ENCODE data around the gene ZCCHC10.

The ZCCHC10 gene

GRCh38 chr5:133062276-133062675 is 35.9 kb upstream of the ZCCHC10 start:
- no peak overlapping the region for H3K4me3 ChIP-seq (ENCODE audit: low read depth, low read length)
- DNase-seq (ENCODE audit: low read depth): no peak
- TF ChIP-seq CTCF (IDR thresholded peaks at IDR 0.05; ENCODE audit: insufficient read depth, low read depth, low read length, missing control alignments): no peak

GRCh38 chr5:133059621-133060020 is 33.3 kb upstream of the ZCCHC10 start:
- no peak overlapping the region for H3K4me3 ChIP-seq (ENCODE audit: low read depth, low read length)
- TF ChIP-seq CTCF (IDR thresholded peaks at IDR 0.05; ENCODE audit: insufficient read depth, low read depth, low read length, missing control alignments): no peak
- DNase-seq (ENCODE audit: low read depth): no peak

- no peak overlapping the region for H3K4me3 ChIP-seq (ENCODE audit: low read depth, low read length)
- no peak for TF ChIP-seq CTCF (IDR thresholded peaks at IDR 0.05; ENCODE audit: insufficient read depth, low read depth, low read length, missing control alignments)
- no peak for DNase-seq (ENCODE audit: low read depth)
Measured at GRCh38 chr5:133056891-133057290, 30.5 kb upstream of the ZCCHC10 start.

- no peak overlapping the region for H3K4me3 ChIP-seq (ENCODE audit: low read depth, low read length)
- DNase-seq (ENCODE audit: low read depth): no peak
- TF ChIP-seq CTCF (IDR thresholded peaks at IDR 0.05; ENCODE audit: insufficient read depth, low read depth, low read length, missing control alignments): no peak
Measured at GRCh38 chr5:133054697-133055471, 28.5 kb upstream of the ZCCHC10 start.

GRCh38 chr5:133053448-133053847 is 27.1 kb upstream of the ZCCHC10 start:
- H3K4me3 ChIP-seq (ENCODE audit: low read depth, low read length): peak overlapping the region; percentile 82
- no peak for DNase-seq (ENCODE audit: low read depth)
- no peak for TF ChIP-seq CTCF (IDR thresholded peaks at IDR 0.05; ENCODE audit: insufficient read depth, low read depth, low read length, missing control alignments)

GRCh38 chr5:133052317-133053175 is 26.2 kb upstream of the ZCCHC10 start:
- H3K4me3 ChIP-seq (ENCODE audit: low read depth, low read length): peak overlapping the region; percentile 82
- peak; percentile 80 for DNase-seq (ENCODE audit: low read depth)
- TF ChIP-seq CTCF (IDR thresholded peaks at IDR 0.05; ENCODE audit: insufficient read depth, low read depth, low read length, missing control alignments): no peak
